ENCODE data around the gene HNRNPLL. TPM values are rescaled to one million over a fixed set of nuclear protein-coding genes. Genes with fewer than 3 reads are reported as not detected.

Gene HNRNPLL
- 18.8 to 27.8 TPM (median 25.5 TPM) in 5 replicates for total RNA-seq (2022; extraction: Qiagen RNA extraction; ENCODE audit: low read depth)

GRCh38 chr2:38602732-38603401 lies at the start of gene HNRNPLL:
Gene HNRNPLL (minus strand): TSS chr2:38602928. CDS start chr2:38602626, 302 bp downstream.

Other genes starting within 250 kb of the HNRNPLL start
- 46.6 to 57.7 TPM (median 50.9 TPM) in 5 replicates for gene ATL2, start 225.7 kb downstream of the HNRNPLL start, total RNA-seq (2022; extraction: Qiagen RNA extraction; ENCODE audit: low read depth)
- gene GALM, start 63.2 kb upstream of the HNRNPLL start, total RNA-seq (2022; extraction: Qiagen RNA extraction; ENCODE audit: low read depth), result 14.4 to 17.4 TPM (median 17.0 TPM) in 5 replicates
- gene SRSF7, start 148.4 kb upstream of the HNRNPLL start, total RNA-seq (2022; extraction: Qiagen RNA extraction; ENCODE audit: low read depth), result 309 to 486 TPM (median 342 TPM) in 5 replicates
- 37.4 to 52.1 TPM (median 41.5 TPM) in 5 replicates for gene GEMIN6, start 175.3 kb upstream of the HNRNPLL start, total RNA-seq (2022; extraction: Qiagen RNA extraction; ENCODE audit: low read depth)

Data from A549 treated with ZK216348 at 1 μM for 4 hours (cell line).